ENCODE results near the gene NR3C2.

DNA sequence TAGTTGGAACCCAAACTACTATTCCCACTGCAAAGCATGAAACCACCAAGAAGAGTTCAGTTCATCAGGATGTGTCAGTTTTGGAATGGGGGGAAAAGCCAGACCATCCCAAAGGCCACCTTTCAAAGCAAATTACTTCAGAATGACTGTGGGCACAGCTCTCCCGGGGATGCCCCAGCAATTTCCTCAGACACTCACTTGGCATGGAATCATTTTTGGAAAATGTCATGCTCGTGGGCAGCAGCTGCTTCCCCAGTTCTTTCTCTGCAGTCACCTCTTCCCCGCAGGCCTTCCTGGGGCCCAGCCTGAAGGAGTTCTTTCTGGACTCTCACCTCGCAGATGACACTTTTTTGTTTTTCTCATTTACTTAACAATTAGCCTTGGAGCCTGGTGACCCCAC is 350.3 kb downstream of the NR3C2 start:
- TF ChIP-seq, protein P1, sequence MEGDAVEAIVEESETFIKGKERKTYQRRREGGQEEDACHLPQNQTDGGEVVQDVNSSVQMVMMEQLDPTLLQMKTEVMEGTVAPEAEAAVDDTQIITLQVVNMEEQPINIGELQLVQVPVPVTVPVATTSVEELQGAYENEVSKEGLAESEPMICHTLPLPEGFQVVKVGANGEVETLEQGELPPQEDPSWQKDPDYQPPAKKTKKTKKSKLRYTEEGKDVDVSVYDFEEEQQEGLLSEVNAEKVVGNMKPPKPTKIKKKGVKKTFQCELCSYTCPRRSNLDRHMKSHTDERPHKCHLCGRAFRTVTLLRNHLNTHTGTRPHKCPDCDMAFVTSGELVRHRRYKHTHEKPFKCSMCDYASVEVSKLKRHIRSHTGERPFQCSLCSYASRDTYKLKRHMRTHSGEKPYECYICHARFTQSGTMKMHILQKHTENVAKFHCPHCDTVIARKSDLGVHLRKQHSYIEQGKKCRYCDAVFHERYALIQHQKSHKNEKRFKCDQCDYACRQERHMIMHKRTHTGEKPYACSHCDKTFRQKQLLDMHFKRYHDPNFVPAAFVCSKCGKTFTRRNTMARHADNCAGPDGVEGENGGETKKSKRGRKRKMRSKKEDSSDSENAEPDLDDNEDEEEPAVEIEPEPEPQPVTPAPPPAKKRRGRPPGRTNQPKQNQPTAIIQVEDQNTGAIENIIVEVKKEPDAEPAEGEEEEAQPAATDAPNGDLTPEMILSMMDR (conservative IDR thresholded peaks at IDR 0.05; ENCODE audit: low read length), result no peak
- no peak for TF ChIP-seq EZH2phosphoT487 (IDR thresholded peaks at IDR 0.05; ENCODE audit: borderline replicate concordance, low read depth, low read length)

Data from OCI-LY7 (cell line).